ENCODE results near the gene IGLL5. TPM values are rescaled to one million over a fixed set of nuclear protein-coding genes. Genes with fewer than 3 reads are reported as not detected.
A peak's percentile ranks its signal among the peaks of the same experiment; 100 is the strongest.

The IGLL5 gene
- total and polyA plus RNA-seq, 3 donors from 2014 or later, result 0.94 to 9.8 (median 1.4) TPM

DNA sequence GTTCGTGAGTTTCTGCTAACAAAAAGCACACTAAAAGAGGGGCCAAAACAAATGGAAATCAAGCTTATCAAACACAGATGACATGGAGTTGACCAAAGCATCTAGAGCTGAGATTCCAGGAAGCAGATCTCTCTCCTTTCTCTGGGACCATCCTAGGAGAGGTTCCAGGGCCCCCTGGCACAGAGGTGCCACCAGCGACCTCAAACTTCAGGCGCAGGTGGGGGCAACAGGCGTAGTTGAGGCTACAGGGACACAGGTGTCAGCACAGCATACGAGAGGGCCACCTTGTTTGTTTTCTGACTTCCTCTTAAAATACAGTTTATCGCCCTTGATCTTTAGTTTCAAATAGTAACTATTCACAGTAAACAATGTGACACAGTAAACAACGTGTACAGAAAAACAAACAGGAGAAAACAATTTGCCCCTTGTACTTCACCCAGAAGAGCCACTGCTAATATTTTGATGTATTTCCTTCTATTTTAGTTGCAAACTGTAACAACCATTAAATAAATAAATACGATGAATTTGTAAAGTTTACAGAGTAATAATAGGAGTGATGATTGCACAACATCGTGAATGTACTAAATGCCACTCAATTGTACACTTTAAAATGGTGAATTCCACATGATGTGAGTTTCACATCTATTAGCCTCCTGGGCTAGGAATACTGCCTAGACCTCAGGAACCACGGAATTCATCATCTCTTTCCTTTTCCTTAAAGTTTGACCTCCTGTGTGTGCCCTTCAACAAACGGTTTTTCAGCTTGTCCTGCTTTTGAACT lies 52.2 kb downstream of the IGLL5 start:
- WGBS, 2 donors, result 88% methylated on average over 11 of the region's 11 CpGs
- no peak for TF ChIP-seq CTCF (IDR thresholded peaks at IDR 0.05)
- TF ChIP-seq POLR2A (IDR thresholded peaks at IDR 0.05), result no peak
- H3K27ac ChIP-seq, result no peak overlapping the region
- H3K4me3 ChIP-seq, result no peak overlapping the region
- H3K4me1 ChIP-seq, result no peaks in the 10 kb centered on the region
- DNase-seq, result no peak
- no peaks in the 10 kb centered on the region for H3K36me3 ChIP-seq (ENCODE audit: low read depth, missing control alignments)
- intact Hi-C loops (cut with DNase I; ENCODE audit: low total_unique reads), result no loop called here
- no peaks in the 10 kb centered on the region for H3K27me3 ChIP-seq
- H3K9me3 ChIP-seq, result no peaks in the 10 kb centered on the region

GRCh38 chr22:22940961-22941605 lies 53.5 kb downstream of the IGLL5 start:
- Histone ChIP-seq H3K36me3 (ENCODE audit: low read depth, missing control alignments) (no peaks in the 10 kb centered on the region), H3K27me3 (no peaks in the 10 kb centered on the region), H3K4me1 (no peaks in the 10 kb centered on the region), H3K9me3 (no peaks in the 10 kb centered on the region), H3K4me3 (no peak overlapping the region), H3K27ac (no peak overlapping the region)
- TF ChIP-seq POLR2A (IDR thresholded peaks at IDR 0.05) (no peak), CTCF (IDR thresholded peaks at IDR 0.05) (no peak)
- DNase-seq, result no peak
- intact Hi-C loops (cut with DNase I; ENCODE audit: low total_unique reads), result no loop called here
- 93 to 97% methylated on average over 3 to 6 of the region's 6 CpGs for WGBS, 2 donors

- H3K4me3 ChIP-seq, result no peak overlapping the region
These were observed 54.4 kb downstream of the IGLL5 start for GRCh38 chr22:22941831-22942510.

More at GRCh38 chr22:22941831-22942510, 54.4 kb downstream of the IGLL5 start:
- WGBS, 2 donors, result 97% methylated on average over 6 of the region's 6 CpGs; no CpG with 5 or more reads in 1 of the 2 donors
- Histone ChIP-seq H3K9me3 (no peaks in the 10 kb centered on the region), H3K4me1 (no peaks in the 10 kb centered on the region), H3K36me3 (ENCODE audit: low read depth, missing control alignments) (no peaks in the 10 kb centered on the region), H3K27me3 (no peaks in the 10 kb centered on the region), H3K27ac (no peak overlapping the region)
- intact Hi-C loops (cut with DNase I; ENCODE audit: low total_unique reads), result no loop called here
- peak; percentile 6 for DNase-seq
- TF ChIP-seq POLR2A (IDR thresholded peaks at IDR 0.05) (no peak), CTCF (IDR thresholded peaks at IDR 0.05) (no peak)

All from testis (tissue), 3 donors.